UCSD-AML1 (cell line): ENCODE data around the gene UCHL5.
A peak's percentile ranks its signal among the peaks of the same experiment; 100 is the strongest.
"Not testable (repeated sequence)": the region's sequence is repeated elsewhere in the genome, so short reads cannot be mapped to it uniquely, and the experiment has no call there.

Source experiments
- DNase-seq: peaks from one replicate; lab custom pipeline; 2025; ENCODE audit not compliant: unreplicated experiment; lab: John Stamatoyannopoulos, UW

The UCHL5 gene

DNA sequence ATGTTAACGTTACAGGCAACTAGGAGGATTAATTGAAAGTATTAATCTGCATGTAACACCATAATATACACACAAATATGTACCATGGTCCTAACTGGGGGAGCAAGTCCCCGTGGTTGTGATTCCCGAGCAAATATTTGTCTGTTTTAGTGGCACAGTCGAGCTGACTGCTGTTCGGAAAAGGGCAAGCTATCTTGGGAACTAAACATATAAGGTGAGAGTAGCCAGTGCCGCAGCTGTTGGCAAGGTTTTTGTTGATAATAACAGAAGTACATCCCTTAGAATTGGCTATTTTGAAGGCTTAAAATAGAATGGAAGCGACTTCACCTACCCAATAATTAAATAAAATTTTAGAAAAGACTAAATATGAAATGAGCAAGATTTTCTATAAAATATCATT, 45.5 kb downstream of the UCHL5 start:
- DNase-seq, result no peak

- DNase-seq, result no peak
These were observed 46.2 kb downstream of the UCHL5 start for GRCh38 chr1:193013005-193013404.

GRCh38 chr1:193011406-193011805, 47.8 kb downstream of the UCHL5 start:
- DNase-seq, result no peak

- no peak for DNase-seq
These were observed 49.7 kb downstream of the UCHL5 start for GRCh38 chr1:193009501-193009900.

DNA sequence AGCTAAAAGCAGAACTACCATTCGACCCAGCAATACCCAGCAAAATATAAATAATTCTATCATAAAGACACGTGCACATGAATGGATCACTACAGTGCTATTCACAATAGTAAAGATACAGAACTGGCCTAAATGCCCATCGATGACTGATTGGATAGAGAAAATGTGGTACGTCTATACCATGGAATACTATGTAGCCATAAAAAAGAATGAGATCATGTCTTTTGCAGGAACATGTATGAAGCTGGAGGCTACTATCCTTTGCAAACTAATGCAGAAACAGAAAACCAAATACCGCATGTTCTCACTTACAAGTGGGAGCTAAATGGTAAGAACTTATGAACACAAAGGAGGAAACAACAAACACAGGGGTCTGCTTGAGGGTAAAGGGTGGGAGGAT, 53.4 kb downstream of the UCHL5 start:
- no peak for DNase-seq

DNA sequence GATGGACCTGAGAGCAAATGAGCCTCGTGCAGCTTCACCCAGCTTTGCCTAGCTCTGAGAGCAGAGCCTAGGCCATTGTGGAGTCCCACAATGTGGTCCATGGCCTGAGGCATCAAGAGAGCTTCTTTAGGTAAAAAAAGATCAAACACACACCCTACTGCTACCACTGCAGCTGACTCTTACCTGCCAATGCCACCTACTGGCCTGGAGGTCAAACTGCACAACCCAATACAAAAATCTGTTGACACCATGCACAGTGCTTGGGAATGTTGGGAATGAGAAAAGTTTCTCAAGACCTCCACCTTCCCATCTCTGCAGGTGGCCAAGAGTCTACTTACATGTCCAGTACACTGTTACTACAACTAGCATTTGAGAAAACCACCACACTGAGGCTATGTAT, 60.6 kb downstream of the UCHL5 start:
- DNase-seq, result no peak

- DNase-seq, result no peak
These were observed 65.0 kb downstream of the UCHL5 start for GRCh38 chr1:192994141-192994540.

- DNase-seq, result no peak
These were observed 65.6 kb downstream of the UCHL5 start for GRCh38 chr1:192993426-192994085.

DNA sequence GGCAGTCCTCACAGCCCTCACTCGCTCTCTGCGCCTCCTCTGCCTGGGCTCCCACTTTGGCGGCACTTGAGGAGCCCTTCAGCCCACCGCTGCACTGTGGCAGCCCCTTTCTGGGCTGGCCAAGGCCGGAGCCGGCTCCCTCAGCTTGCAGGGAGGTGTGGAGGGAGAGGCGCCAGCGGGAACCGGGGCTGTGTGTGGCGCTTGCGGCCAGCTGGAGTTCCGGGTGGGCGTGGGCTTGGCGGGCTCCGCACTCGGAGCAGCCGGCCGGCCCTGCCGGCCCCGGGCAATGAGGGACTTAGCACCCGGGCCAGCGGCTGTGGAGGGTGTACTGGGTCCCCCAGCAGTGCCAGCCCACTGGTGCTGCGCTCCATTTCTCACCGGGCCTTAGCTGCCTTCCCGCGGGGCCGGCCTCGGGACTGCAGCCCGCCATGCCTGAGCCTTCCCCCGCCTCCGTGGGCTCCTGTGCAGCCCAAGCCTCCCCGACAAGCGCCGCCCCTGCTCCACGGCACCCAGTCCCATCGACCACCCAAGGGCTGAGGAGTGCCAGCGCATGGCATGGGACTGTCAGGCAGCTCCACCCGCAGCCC, 72.3 kb downstream of the UCHL5 start:
- DNase-seq, result not testable (repeated sequence)

GRCh38 chr1:192986110-192986747, 72.9 kb downstream of the UCHL5 start:
- DNase-seq, result peak; percentile 6

DNA sequence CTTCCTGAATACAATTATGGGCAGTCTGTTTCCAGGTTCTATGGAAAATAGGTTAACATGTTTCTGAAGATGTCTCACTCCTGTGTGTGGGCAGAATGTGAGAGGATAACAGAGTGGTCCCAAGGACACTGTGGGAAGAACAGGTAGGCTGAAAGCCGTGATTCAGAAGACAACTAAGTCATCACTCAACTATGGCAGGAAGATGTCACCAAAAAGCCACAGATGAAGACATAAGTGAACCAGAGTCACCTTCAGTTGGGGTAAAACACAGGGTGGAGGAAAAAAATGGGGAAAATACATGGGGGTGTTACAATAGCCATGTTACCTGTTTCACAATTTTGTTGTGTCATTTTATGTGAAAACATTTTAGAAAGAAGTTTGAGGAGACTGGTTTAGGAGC, 75.1 kb downstream of the UCHL5 start:
- no peak for DNase-seq

DNA sequence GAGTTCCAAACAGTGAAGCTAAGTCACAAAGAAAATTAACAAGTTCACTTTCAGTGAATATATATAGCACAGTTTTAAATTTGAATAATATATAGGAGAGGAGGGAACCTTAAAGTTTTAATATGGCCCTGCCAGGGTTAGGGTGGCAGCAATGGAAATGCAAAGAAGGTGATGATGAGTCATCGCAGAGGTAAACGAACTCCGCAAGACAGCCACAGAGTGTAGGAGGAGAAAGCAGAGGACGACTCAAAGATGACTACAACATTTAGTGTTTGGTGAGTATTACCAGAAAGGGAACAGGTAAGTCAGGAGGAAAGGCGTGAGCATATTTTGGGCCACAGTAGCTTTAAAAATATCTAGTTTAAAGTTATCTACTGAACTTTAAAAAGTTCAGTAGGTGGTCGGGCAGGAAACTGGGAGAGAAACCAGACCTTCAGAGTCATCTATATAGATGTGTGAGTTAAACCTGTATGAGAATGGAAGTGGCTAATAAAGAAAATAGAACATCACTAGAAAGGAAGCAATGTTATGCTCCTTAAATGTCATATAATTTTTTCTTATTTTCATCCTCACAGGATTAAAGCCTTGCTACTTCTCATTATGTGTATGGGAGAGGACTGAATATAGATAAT, 75.7 kb downstream of the UCHL5 start:
- no peak for DNase-seq

DNA sequence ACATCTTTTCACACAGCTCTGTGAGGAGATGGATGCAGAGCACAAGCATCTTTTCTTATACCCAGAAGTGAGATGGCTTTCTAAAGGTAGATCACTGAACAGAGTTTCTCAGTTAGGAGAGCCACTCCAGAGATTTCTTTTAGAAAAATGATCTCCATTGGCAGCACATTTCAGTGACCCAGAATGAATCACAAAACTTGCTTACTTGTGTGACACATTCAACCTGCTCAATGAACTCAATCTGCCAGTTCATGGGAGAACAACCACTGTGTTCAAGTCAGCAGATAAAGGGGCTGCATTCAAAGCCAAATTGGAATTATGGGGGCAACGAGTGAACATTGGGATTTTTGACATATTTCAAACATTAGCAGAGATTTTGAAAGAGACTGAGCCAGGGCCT, 78.3 kb downstream of the UCHL5 start:
- DNase-seq, result no peak

DNA sequence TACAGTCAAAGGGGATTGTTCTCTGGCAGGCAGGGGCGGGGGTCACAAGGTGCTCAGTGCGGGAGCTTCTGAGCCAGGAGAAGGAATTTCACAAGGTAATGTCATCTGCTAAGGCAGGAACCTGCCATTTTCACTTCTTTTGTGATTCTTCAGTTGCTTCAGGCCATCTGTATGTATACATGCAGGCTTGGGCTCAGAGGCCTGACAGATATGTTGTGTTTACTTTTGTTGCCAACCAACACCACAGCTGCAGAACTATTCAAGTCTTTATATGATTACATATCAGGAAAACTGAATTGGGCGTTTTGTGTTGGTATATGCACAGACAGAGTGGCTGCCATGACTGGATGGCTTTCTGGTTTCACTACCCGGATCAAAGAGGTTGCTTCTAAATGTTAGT, 78.8 kb downstream of the UCHL5 start:
- DNase-seq, result not testable (repeated sequence)

- no peak for DNase-seq
These were observed 79.6 kb downstream of the UCHL5 start for GRCh38 chr1:192979542-192979941.

DNA sequence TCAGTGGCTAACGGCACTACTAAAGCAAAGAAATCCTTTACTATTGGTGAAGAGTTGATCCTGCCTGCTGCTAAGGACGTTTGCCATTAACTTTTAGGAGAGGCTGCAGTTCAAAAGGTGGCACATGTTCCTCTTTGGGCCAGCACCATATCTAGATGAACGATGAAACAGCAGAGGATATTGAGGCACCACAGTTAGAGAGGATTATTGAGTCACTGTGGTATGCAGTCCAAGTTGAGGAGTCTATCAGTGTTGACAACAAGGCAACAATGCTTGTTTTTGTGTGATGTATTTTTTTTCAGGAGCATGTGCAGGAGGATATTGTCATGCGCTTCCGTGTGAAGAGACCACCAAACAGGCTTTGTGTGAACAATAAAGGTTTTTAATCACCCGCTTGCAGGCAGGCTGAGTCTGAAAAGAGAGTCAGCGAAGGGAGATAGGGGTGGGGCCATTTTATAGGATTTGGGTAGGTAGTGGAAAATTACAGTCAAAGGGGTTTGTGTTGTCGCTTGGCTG, 80.9 kb downstream of the UCHL5 start:
- DNase-seq, result no peak

- DNase-seq, result no peak
These were observed 82.0 kb downstream of the UCHL5 start for GRCh38 chr1:192977089-192977706.

- no peak for DNase-seq
These were observed 82.6 kb downstream of the UCHL5 start for GRCh38 chr1:192976576-192976975.

- no peak for DNase-seq
These were observed 84.5 kb downstream of the UCHL5 start for GRCh38 chr1:192974701-192975100.

GRCh38 chr1:192973988-192974387, 85.2 kb downstream of the UCHL5 start:
- DNase-seq, result no peak

DNA sequence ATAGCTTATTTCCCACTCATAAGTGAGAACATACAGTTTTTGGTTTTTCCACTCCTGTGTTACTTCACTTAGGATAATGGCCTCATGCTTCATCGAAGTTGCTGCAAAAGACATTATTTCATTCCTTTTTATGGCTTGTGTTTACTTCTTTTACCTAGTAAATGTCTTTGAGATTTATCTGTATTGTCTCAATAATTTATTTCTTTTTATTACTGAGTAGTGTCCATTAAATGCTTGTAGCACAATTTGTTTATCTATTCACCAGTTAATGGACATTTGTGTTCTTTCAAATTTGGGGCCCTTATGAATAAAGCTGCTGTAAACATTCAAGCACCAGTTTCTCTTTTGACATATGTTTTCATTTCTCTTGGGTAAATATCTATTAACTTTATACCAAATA, 86.0 kb downstream of the UCHL5 start:
- DNase-seq, result no peak
